ENCODE data around the gene C16orf96. TPM values are rescaled to one million over a fixed set of nuclear protein-coding genes. Genes with fewer than 3 reads are reported as not detected.

Gene C16orf96
- total RNA-seq, 1 experiment from 2014 or later, result 0.10 TPM

DNA sequence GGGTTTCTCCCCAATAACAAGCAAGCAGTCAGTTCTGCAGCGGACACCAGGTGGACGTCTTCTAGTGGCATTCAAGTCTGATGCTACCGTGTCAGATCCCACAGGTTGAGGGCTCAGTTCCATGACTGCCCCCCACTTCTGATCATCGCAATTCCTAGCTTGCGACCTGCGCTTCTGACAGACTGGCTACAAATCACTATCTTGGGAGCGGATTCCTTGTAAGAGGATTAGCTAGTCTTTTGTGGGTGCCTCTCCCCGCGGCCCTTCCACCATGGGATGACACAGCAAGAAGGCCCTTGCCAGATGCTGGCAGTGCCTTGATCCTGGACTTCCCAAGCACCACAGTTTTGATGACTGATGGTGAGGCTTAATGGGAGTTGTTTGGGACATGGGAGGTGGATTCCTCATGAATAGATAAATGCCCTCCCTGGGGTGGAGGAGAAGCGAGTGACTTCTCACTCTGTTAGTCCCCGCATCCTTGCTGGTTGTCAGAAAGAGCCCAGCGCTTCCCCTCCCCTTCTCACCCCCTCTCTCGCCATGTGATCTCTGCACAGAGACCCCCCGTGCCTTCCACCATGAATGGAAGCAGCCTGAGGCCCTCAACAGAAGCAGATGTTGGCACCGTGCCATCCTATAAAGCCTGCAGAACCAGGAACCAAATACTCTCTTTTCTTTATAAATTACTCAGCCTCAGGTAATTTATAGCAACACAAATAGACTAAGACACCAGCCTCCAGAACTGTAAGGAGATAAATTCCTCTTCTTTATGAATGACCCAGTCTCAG lies 36.7 kb upstream of the C16orf96 start:
- no peak overlapping the region for H3K4me3 ChIP-seq (replicated peaks in 1 of 2; ENCODE audit: low read depth in 1 of 2, low read length in 2 of 2)
- intact Hi-C loops (cut with micrococcal nuclease), result loop anchor here (10.0 kb wide), 1 partner anchor 135 kb away; no protein-coding TSS in a partner anchor
- ChIA-PET RAD21 (ENCODE audit: low non-redundant PET in 1 of 2, low total read pairs in 2 of 2, uncharacterized antibody in 2 of 2, unreplicated experiment in 2 of 2) (no interaction called here), POLR2A (no interaction called here), CTCF (interaction anchor here (1.2 to 1.9 kb wide), 2 partner anchors 29 to 66 kb away, joined by 3 to 8 read pairs; no protein-coding TSS in a partner anchor)
- H3K79me2 ChIP-seq (ENCODE audit: insufficient read depth, low read length), result no peaks in the 10 kb centered on the region
- no TSS peak for BruUV-seq (replicated peaks)
- H3K9me3 ChIP-seq (ENCODE audit: control insufficient read depth in 1 of 2, insufficient read depth in 1 of 2, low read depth in 1 of 2, low read length in 2 of 2), result no peaks in the 10 kb centered on the region
- no peaks in the 10 kb centered on the region for H3K9me2 ChIP-seq (ENCODE audit: insufficient read depth)
- H3K27ac ChIP-seq (ENCODE audit: low read depth, low read length), result no peak overlapping the region
- no peaks in the 10 kb centered on the region for H3K36me3 ChIP-seq (ENCODE audit: control insufficient read depth in 1 of 2, insufficient read depth in 2 of 2, low read length in 2 of 2)
- H3K9ac ChIP-seq (ENCODE audit: low read length), result no peak overlapping the region
- no peaks in the 10 kb centered on the region for H3K27me3 ChIP-seq (ENCODE audit: insufficient read depth, low read length)
- H3K4me1 ChIP-seq (ENCODE audit: control insufficient read depth in 1 of 2, insufficient read depth in 2 of 2, low read length in 2 of 2), result no peaks in the 10 kb centered on the region
- H3K4me2 ChIP-seq (ENCODE audit: low read length), result no peak overlapping the region
- no peak for DNase-seq (ENCODE audit: low read depth, low spot score)
- TF ChIP-seq EZH2phosphoT487 (IDR thresholded peaks at IDR 0.05; ENCODE audit: borderline replicate concordance), result no peak
- ATAC-seq, result no peak
- no peak overlapping the region for H2AFZ ChIP-seq (ENCODE audit: low read depth, low read length, poor library complexity, severe bottlenecking)
- no peaks in the 10 kb centered on the region for H4K20me1 ChIP-seq (ENCODE audit: insufficient read depth)

GRCh38 chr16:4520913-4521312 lies 35.2 kb upstream of the C16orf96 start:
- no TSS peak for BruUV-seq (replicated peaks)
- POLR2A ChIA-PET, result no interaction called here

More at GRCh38 chr16:4520913-4521312, 35.2 kb upstream of the C16orf96 start:
- DNase-seq (ENCODE audit: low read depth, low spot score), result no peak
- Histone ChIP-seq H3K4me1 (ENCODE audit: control insufficient read depth in 1 of 2, insufficient read depth in 2 of 2, low read length in 2 of 2) (no peaks in the 10 kb centered on the region), H3K27ac (ENCODE audit: low read depth, low read length) (no peak overlapping the region), H3K9ac (ENCODE audit: low read length) (no peak overlapping the region), H3K9me3 (ENCODE audit: control insufficient read depth in 1 of 2, insufficient read depth in 1 of 2, low read depth in 1 of 2, low read length in 2 of 2) (no peaks in the 10 kb centered on the region), H3K36me3 (ENCODE audit: control insufficient read depth in 1 of 2, insufficient read depth in 2 of 2, low read length in 2 of 2) (no peaks in the 10 kb centered on the region), H3K4me3 (replicated peaks in 1 of 2; ENCODE audit: low read depth in 1 of 2, low read length in 2 of 2) (no peak overlapping the region), H4K20me1 (ENCODE audit: insufficient read depth) (no peaks in the 10 kb centered on the region), H3K9me2 (ENCODE audit: insufficient read depth) (no peaks in the 10 kb centered on the region), H3K79me2 (ENCODE audit: insufficient read depth, low read length) (no peaks in the 10 kb centered on the region), H2AFZ (ENCODE audit: low read depth, low read length, poor library complexity, severe bottlenecking) (no peak overlapping the region), H3K4me2 (ENCODE audit: low read length) (no peak overlapping the region), H3K27me3 (ENCODE audit: insufficient read depth, low read length) (no peaks in the 10 kb centered on the region)
- TF ChIP-seq FOSL1 (IDR thresholded peaks at IDR 0.05; ENCODE audit: low read depth), result no peak
- no peak for TF ChIP-seq RAD21 (IDR thresholded peaks at IDR 0.05; ENCODE audit: low read depth)
- no peak for TF ChIP-seq POLR2A (IDR thresholded peaks at IDR 0.05; ENCODE audit: borderline replicate concordance, extremely low read depth, insufficient read depth, insufficient read length)
- no peak for TF ChIP-seq EZH2 (IDR thresholded peaks at IDR 0.05)
- no peak for TF ChIP-seq EGR1 (IDR thresholded peaks at IDR 0.05; ENCODE audit: low read depth)
- TF ChIP-seq CBX3 (IDR thresholded peaks at IDR 0.05; ENCODE audit: low read depth), result no peak
- TF ChIP-seq TCF7L2 (IDR thresholded peaks at IDR 0.05; ENCODE audit: borderline replicate concordance, extremely low read depth, insufficient read depth, insufficient read length), result no peak
- TF ChIP-seq ELF1 (IDR thresholded peaks at IDR 0.05; ENCODE audit: borderline replicate concordance, low read depth), result no peak
- no peak for TF ChIP-seq EZH2phosphoT487 (IDR thresholded peaks at IDR 0.05; ENCODE audit: borderline replicate concordance)
- no peak for ATAC-seq
- intact Hi-C loops (cut with micrococcal nuclease), result no loop called here
- ChIA-PET RAD21 (ENCODE audit: low non-redundant PET in 1 of 2, low total read pairs in 2 of 2, uncharacterized antibody in 2 of 2, unreplicated experiment in 2 of 2) (no interaction called here), CTCF (no interaction called here)
